Right kidney (tissue), 1 donor: ENCODE results near the gene ZMIZ1.

ENCODE experiments used
- DNase-seq: peaks from one replicate; pipeline ENCODE4 v3.0.0-alpha.2; 2016

The ZMIZ1 gene

GRCh38 chr10:79289801-79290200 lies 221.0 kb downstream of the ZMIZ1 start:
- DNase-seq: no peak

DNA sequence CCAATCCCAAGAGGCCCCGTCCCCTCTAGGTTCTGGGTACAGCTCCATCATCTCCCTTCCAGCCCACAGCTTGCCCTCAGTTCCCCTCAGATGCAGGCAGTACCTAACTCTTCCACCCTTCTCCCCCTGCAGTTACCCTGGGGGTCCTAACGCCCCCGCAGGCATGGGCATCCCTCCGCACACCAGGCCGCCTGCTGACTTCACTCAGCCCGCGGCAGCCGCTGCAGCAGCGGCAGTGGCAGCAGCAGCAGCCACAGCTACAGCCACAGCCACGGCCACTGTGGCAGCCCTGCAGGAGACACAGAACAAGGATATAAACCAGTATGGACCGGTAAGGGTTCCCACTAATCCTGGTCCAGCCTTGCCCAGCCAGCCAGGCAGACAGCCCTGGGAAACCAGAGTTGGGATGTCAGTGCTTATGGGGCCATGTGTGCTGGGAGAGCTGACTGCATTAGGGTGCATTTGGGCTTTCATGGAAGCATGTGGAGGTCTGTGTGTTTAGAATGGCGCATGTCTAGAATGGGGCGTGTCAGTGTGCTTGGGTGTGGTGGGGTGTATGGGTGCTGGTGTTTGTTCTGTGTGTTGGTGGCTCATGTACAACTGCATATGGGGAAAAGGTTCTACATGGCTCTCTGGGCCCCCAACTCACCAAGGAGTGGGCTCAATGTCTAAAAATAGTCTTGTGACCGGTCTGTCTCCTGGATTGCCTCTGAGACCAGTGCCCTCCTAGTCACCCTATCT lies 223.4 kb downstream of the ZMIZ1 start:
- no peak for DNase-seq

- DNase-seq: no peak
Measured at GRCh38 chr10:79292891-79293746, 224.4 kb downstream of the ZMIZ1 start.

- DNase-seq: no peak
Measured at GRCh38 chr10:79293841-79294581, 225.2 kb downstream of the ZMIZ1 start.

DNA sequence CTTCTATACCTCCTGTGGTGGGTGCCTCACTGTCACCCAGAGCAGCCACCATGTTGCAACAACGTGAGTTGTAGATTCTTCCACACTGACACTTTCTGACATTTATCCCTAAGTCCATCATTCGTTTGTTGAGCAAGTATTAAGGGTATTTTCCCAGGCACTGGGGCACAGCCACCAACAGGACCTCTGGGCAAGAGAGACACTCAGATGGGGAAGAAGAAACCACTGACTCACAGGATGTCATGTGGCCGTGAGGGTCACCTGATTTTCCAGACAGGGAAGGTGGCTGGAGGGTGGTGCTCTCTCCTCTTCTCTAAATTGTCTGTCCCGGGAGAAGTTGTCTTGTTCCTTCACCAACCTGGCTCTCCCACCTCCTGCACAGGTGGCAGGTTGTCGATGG lies 226.8 kb downstream of the ZMIZ1 start:
- DNase-seq: no peak

DNA sequence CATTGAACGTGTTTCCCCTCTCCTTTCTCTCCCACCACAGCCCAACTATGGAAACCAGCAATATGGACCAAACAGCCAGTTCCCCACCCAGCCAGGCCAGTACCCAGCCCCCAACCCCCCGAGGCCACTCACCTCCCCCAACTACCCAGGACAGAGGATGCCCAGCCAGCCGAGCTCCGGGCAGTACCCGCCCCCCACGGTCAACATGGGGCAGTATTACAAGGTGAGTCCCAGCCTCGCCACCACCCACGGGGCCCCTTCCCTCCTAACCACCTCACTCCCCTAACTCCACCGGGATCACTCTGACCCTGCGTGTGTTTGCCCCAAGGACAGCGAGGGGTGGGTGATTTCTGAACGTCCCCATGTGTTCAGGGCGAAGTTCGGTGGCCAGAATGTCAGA lies 227.7 kb downstream of the ZMIZ1 start:
- DNase-seq: no peak

DNA sequence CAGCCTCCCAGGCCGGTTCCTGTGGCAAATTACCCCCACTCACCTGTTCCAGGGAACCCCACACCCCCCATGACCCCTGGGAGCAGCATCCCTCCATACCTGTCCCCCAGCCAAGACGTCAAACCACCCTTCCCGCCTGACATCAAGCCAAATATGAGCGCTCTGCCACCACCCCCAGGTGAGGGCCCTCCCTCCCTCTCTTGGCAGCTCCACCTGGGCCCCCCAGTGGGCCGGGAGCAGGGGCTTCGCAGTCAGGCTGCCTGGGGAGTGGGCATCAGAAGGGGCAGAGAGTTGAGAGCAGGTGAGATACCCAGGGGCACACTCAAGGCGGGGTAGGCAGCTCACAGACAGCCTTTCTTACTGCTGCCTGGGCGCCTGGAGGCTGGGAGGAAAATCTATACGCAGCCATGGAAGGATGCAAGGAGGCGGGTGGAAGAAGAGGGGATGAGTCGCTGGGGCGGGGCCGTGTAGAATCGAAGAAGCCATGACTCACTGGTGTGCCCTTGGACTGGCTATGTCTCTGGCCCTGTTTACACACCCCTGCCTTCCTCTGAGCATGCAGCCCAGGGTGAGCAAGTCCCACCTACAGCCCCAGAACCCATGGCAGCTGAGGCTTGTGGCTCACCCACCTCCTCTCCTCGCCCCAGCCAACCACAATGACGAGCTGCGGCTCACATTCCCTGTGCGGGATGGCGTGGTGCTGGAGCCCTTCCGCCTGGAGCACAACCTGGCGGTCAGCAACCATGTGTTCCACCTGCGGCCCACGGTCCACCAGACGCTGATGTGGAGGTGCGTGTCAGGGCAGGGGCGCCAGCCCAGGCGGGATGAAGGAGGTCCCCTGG lies 229.9 kb downstream of the ZMIZ1 start:
- DNase-seq: no peak

- DNase-seq: no peak
Measured at GRCh38 chr10:79299397-79300241, 230.9 kb downstream of the ZMIZ1 start.

GRCh38 chr10:79300711-79301110 lies 231.9 kb downstream of the ZMIZ1 start:
- no peak for DNase-seq

DNA sequence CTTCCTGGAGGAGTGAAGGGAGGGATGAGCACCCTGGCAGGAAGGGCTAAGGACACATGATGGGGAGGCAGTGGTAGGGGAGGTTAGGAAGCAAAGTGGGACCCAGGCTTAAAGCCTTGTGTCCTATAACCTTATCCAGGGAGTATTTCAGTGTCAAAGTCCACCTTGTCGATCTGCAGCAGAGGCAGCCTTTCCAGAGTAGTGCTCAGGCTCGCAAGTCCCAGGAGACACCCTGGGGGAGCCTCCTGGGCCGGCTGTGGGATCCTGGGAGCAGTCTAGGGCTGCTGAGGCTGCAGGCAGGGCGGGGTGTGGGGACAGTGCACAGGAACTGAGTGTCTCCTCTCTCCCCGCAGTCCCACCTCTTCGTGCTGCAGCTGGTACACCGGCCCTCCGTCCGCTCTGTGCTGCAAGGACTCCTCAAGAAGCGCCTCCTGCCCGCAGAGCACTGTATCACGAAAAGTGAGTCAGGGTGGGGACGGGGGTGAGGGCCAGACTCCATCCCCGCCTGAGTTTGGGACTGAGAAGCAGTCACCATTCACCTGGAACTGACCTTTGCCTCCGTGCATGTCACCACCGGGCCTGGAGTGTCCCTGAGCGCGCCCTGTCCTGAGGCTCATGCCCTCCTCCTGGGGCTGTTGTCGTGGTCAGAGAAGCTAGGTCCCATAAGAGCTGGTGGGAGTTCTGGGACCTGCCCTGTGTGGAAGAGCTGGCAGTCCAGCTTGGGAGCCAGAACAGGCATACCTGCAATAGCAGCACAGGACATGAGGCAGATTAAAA lies 233.2 kb downstream of the ZMIZ1 start:
- DNase-seq: no peak

GRCh38 chr10:79303631-79304478 lies 235.1 kb downstream of the ZMIZ1 start:
- no peak for DNase-seq

GRCh38 chr10:79304479-79305087 lies 235.8 kb downstream of the ZMIZ1 start:
- DNase-seq: no peak

- DNase-seq: no peak
Measured at GRCh38 chr10:79305515-79305914, 236.7 kb downstream of the ZMIZ1 start.

- DNase-seq: no peak
Measured at GRCh38 chr10:79305988-79306387, 237.2 kb downstream of the ZMIZ1 start.

GRCh38 chr10:79306644-79307220 lies 238.0 kb downstream of the ZMIZ1 start:
- DNase-seq: no peak

GRCh38 chr10:79308016-79308415 lies 239.2 kb downstream of the ZMIZ1 start:
- DNase-seq: no peak

DNA sequence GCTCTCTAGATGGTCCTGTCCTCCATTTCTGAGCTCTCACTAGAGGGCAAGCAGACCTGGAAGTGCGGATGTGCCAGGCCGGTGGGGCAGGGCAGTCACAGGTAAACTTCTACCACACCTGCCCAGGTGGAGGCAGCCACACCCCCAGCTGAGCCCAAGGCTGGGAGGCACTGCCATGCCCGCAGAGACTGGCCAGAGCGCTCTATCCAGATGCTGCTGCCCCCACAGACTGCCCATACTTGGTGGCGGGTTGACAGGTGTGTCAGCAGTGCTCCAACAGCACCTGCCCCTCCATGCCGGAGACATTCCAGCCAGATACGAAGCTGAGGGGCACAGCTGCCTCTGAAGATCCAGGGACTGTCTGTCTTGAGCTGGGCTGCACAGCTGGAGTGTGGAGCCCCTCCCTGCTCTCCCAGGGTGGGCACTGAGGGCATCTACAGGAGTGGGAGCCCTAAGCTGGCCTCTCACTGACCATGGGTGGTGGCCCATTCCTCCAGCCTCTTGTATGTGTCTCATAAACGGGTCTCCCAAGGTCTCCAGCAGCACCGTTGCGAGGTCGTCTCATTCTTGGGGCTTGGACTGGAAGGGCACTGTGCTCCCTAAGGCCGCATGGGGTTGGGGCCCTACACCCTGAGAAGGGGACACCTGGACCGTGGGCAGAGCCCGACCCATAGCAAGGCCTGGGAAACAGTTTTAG lies 240.4 kb downstream of the ZMIZ1 start:
- DNase-seq: no peak
